GM12878 (cell line): ENCODE measurements around the gene TAS2R60. TPM values are rescaled to one million over a fixed set of nuclear protein-coding genes. Genes with fewer than 3 reads are reported as not detected.
"Not testable (repeated sequence)": the region's sequence is repeated elsewhere in the genome, so short reads cannot be mapped to it uniquely, and the experiment has no call there.

ENCODE experiments used
- ATAC-seq: fragments of 200-7000 bp; cut with Tn5 transposase; 3 replicates; pipeline ENCODE4 v1.9.1; 2020; ENCODE audit warnings: mild to moderate bottlenecking, moderate library complexity
- BruUV-seq: library from RNA; stranded (reverse); fragments of 400-500 nt; replicated peaks from 2 replicates; lab custom pipeline; 2021; lab: Mats Ljungman, UMichigan
- CTCF ChIA-PET: fragments of 300-600 bp; sonication (Branson Sonifier 250); formaldehyde crosslinking; extraction: SDS; loops from one replicate; lab custom pipeline; 2021; ENCODE audit warnings: inconsistent platforms; lab: Yijun Ruan, JAX
- POLR2A ChIA-PET: fragments of 350-600 bp; formaldehyde crosslinking; extraction: SDS; loops from one replicate; lab custom pipeline; 2021; ENCODE audit warnings: inconsistent platforms; lab: Charles Lee
- RAD21 ChIA-PET: fragments of 300-600 bp; sonication (Branson Sonifier 250); formaldehyde crosslinking; loops from one replicate; lab custom pipeline; 2023; ENCODE audit warnings: antibody characterized with exemption; ENCODE audit not compliant: unreplicated experiment; lab: Charles Lee
- SMC1A ChIA-PET: fragments of 300-600 bp; sonication (Branson Sonifier 250); formaldehyde crosslinking; loops from one replicate; lab custom pipeline; 2023; ENCODE audit not compliant: unreplicated experiment, uncharacterized antibody; lab: Charles Lee
- DNase-seq: peaks from one replicate; pipeline ENCODE4 v3.0.0-alpha.2; 2011; ENCODE audit warnings: low read depth, low spot score
- FAIRE-seq: peaks from 3 replicates; lab custom pipeline; 2011; peaks lifted over from hg19 to GRCh38; lab: Jason Lieb, UNC
- H2AFZ ChIP-seq: 2 replicates; pipeline ENCODE4 v1.6.0; 2011; ENCODE audit warnings: low read depth, low read length, control low read depth; ENCODE audit not compliant: control insufficient read depth
- H3K27ac ChIP-seq: 2 replicates; pipeline ENCODE4 v1.5.1; 2011; ENCODE audit warnings: control low read depth; ENCODE audit not compliant: control insufficient read depth, insufficient read depth
- H3K27me3 ChIP-seq, 2 experiments: replicated peaks in 1 of 2; 2 replicates each; pipeline versions ENCODE4 v1.6.0 to v1.6.1; 2011; ENCODE audit warnings: low read length in 1 of 2; ENCODE audit not compliant: control insufficient read depth in 2 of 2, insufficient read depth in 2 of 2
- H3K36me3 ChIP-seq, 2 experiments: 2 replicates each; pipeline ENCODE4 v1.5.1; 2011; ENCODE audit warnings: low read length in 1 of 2; ENCODE audit not compliant: control insufficient read depth in 2 of 2, insufficient read depth in 2 of 2
- H3K4me1 ChIP-seq: 2 replicates; pipeline ENCODE4 v1.6.1; 2011; ENCODE audit warnings: mild to moderate bottlenecking, low read length, moderate library complexity, mixed read lengths; ENCODE audit not compliant: control insufficient read depth, insufficient read depth
- H3K4me2 ChIP-seq: 2 replicates; pipeline ENCODE4 v1.6.0; 2011; ENCODE audit warnings: control low read depth; ENCODE audit not compliant: control insufficient read depth, insufficient read depth
- H3K4me3 ChIP-seq: fragments of 200-600 bp; sonication (generic); 2 replicates; pipeline ENCODE4 v1.5.1; 2016
- H3K79me2 ChIP-seq: 2 replicates; pipeline ENCODE4 v1.6.0; 2011; ENCODE audit warnings: low read length; ENCODE audit not compliant: control insufficient read depth, insufficient read depth
- H3K9ac ChIP-seq: 2 replicates; pipeline ENCODE4 v1.8.0; 2011; ENCODE audit warnings: low read length, control low read depth, mixed read lengths; ENCODE audit not compliant: control insufficient read depth, insufficient read depth
- H3K9me3 ChIP-seq: replicated peaks from 3 replicates; pipeline ENCODE4 v1.5.1; 2011; ENCODE audit warnings: mild to moderate bottlenecking, low read length; ENCODE audit not compliant: control insufficient read depth, insufficient read depth
- H4K20me1 ChIP-seq: 2 replicates; pipeline ENCODE4 v1.6.0; 2011; ENCODE audit not compliant: control insufficient read depth, insufficient read depth
- EP300 ChIP-seq, 2 experiments: fragments of 150-350 bp in 1 of 2; IDR thresholded peaks; 2 replicates each; pipeline ENCODE4 v1.6.1; 2011 to 2012; ENCODE audit warnings: low read depth in 2 of 2, low read length in 2 of 2, borderline replicate concordance in 1 of 2, improper control_type of control experiment in 1 of 2, inconsistent platforms in 1 of 2; ENCODE audit not compliant: control insufficient read depth in 1 of 2
- ZNF207 ChIP-seq: fragments of 450-650 bp; IDR thresholded peaks from 2 replicates; pipeline ENCODE4 v1.6.1; 2014; ENCODE audit warnings: antibody characterized with exemption, mild to moderate bottlenecking, borderline replicate concordance
- WGBS: methylation state at CpG from one replicate; pipeline ENCODE4 v1.1.6; 2016; ENCODE audit warnings: low lambda C conversion rate; ENCODE audit not compliant: insufficient replicate concordance, insufficient coverage; ENCODE audit errors: missing lambda C conversion rate; 5-methylcytosine and 5-hydroxymethylcytosine counted together
- in situ Hi-C: fragments of 300-500 bp; cut with MboI; formaldehyde crosslinking; loops from 9 replicates; pipeline ENCODE4 v1.14.3; 2018; ENCODE audit warnings: mixed read lengths
- intact Hi-C: fragments of 100-400 bp; cut with micrococcal nuclease; formaldehyde crosslinking; loops from one replicate; pipeline ENCODE4 v1.14.2; 2022; ENCODE audit not compliant: unreplicated experiment
- polyA plus RNA-seq, 11 experiments: library from polyadenylated mRNA; depleted of rRNA in 4 of 11; unstranded in 6 of 11; stranded (reverse) in 5 of 11; fragments of >200 nt; fragmentation: Nextera tagmentation in 4 of 11; fragmentation: Illumina TruSeq in 1 of 11; extraction: Ambion mirVana in 4 of 11; extraction: Trizol in 1 of 11; gene quantifications; 1 replicate in 1 of 11; 2 replicates in 10 of 11; pipeline versions ENCODE4 v1.2.1 to v1.2.3, GENCODE V29; 2011 to 2016; ENCODE audit warnings: inconsistent platforms in 2 of 11, missing spikeins in 2 of 11, low read depth in 1 of 11
- total RNA-seq, 4 experiments: library from RNA; depleted of rRNA in 3 of 4; stranded (reverse); fragments of >200 nt in 3 of 4; fragmentation: Illumina TruSeq in 1 of 4; extraction: Trizol in 1 of 4; gene quantifications; 2 replicates each; pipeline versions ENCODE4 v1.2.1 to v1.2.3, GENCODE V29; 2013 to 2021

Gene TAS2R60
- total and polyA plus RNA-seq, 10 of the 15 experiments (the other 5 are each of a cell fraction or from before 2014, with no cell fraction given) = not detected

- no peak for TF ChIP-seq EP300 (IDR thresholded peaks at IDR 0.05; ENCODE audit: borderline replicate concordance in 1 of 2, control insufficient read depth in 1 of 2, low read depth in 2 of 2, low read length in 2 of 2)
- no peak for TF ChIP-seq ZNF207
Measured at GRCh38 chr7:143401265-143401664, 42.0 kb upstream of the TAS2R60 start (continued).

GRCh38 chr7:143402233-143402632, 41.0 kb upstream of the TAS2R60 start:
- H3K27ac ChIP-seq, H4K20me1 ChIP-seq, H3K4me1 ChIP-seq, H3K4me2 ChIP-seq, RAD21 ChIA-PET, H3K9ac ChIP-seq, FAIRE-seq, H3K27me3 ChIP-seq, H3K79me2 ChIP-seq, BruUV-seq, H3K36me3 ChIP-seq, in situ Hi-C loops, POLR2A ChIA-PET, ATAC-seq, H3K9me3 ChIP-seq, H2AFZ ChIP-seq, intact Hi-C loops, H3K4me3 ChIP-seq, DNase-seq: not testable (repeated sequence)
- WGBS = 42% methylated on average over 4 of the region's 4 CpGs
- CTCF ChIA-PET = interaction anchor here (1.4 to 2.3 kb wide), 3 partner anchors 13 to 162 kb away, joined by 3 to 10 read pairs (median 5); no protein-coding TSS in a partner anchor
- SMC1A ChIA-PET = interaction anchor here (1.0 kb wide), 1 partner anchor 160 kb away, joined by 3 read pairs; no protein-coding TSS in a partner anchor
